HG02885 (cell line): ENCODE measurements around the gene PTPN1.

Source experiments
- ATAC-seq: cut with Tn5 transposase; IDR thresholded peaks from one replicate; pipeline ENCODE4 v1.9.1; 2021; ENCODE audit warnings: mild to moderate bottlenecking; ENCODE audit not compliant: unreplicated experiment, poor library complexity

The PTPN1 gene

GRCh38 chr20:50510706-50511542 lies 741 bp downstream of the PTPN1 start:
- ATAC-seq, result peak; percentile 9

- no peak for ATAC-seq
Measured at GRCh38 chr20:50512323-50512722, 2.1 kb downstream of the PTPN1 start.

- no peak for ATAC-seq
Measured at GRCh38 chr20:50513169-50514034, 3.2 kb downstream of the PTPN1 start.

- ATAC-seq, result no peak
Measured at GRCh38 chr20:50514035-50514337, 3.8 kb downstream of the PTPN1 start.

- no peak for ATAC-seq
Measured at GRCh38 chr20:50514750-50515149, 4.6 kb downstream of the PTPN1 start.

- ATAC-seq, result no peak
Measured at GRCh38 chr20:50515471-50516106, 5.4 kb downstream of the PTPN1 start.

- peak; percentile 66 for ATAC-seq
Measured at GRCh38 chr20:50516180-50516934, 6.2 kb downstream of the PTPN1 start.

- ATAC-seq, result no peak
Measured at GRCh38 chr20:50516935-50517816, 7.0 kb downstream of the PTPN1 start.

GRCh38 chr20:50517817-50518154 lies 7.6 kb downstream of the PTPN1 start:
- ATAC-seq, result no peak

GRCh38 chr20:50518270-50518721 lies 8.1 kb downstream of the PTPN1 start:
- no peak for ATAC-seq

- ATAC-seq, result no peak
Measured at GRCh38 chr20:50519036-50519762, 9.0 kb downstream of the PTPN1 start.

GRCh38 chr20:50520222-50520880 lies 10.2 kb downstream of the PTPN1 start:
- ATAC-seq, result no peak

- no peak for ATAC-seq
Measured at GRCh38 chr20:50521221-50522052, 11.3 kb downstream of the PTPN1 start.

- ATAC-seq, result no peak
Measured at GRCh38 chr20:50522053-50522674, 12.0 kb downstream of the PTPN1 start.

- no peak for ATAC-seq
Measured at GRCh38 chr20:50523552-50524167, 13.5 kb downstream of the PTPN1 start.

- ATAC-seq, result no peak
Measured at GRCh38 chr20:50525681-50526080, 15.5 kb downstream of the PTPN1 start.
